ENCODE measurements around the gene SPDEF. TPM values are rescaled to one million over a fixed set of nuclear protein-coding genes. Genes with fewer than 3 reads are reported as not detected.
A peak's percentile ranks its signal among the peaks of the same experiment; 100 is the strongest.

Gene SPDEF
- polyA plus RNA-seq, 3 donors, result 0.05 TPM; not detected in 2

DNA sequence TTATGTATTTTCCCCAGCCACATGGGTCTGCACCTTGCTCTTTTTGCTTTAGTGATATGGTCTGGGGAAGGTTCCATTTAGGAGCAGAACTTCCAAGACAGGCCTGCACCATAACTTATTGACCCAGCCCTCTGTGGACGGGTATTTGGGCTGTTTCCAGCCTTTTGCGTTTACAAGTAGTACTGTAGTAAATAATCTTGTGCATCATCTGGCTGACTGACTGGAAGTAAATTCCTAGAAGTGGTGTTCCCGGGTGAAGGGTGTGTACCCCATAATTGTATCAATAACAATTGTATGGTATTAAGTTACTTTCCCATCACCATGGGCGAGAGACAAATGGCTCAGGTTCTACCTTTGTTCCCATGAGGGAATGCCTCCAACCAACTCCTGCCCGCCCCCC is 31.6 kb downstream of the SPDEF start:
- intact Hi-C loops (cut with micrococcal nuclease), result no loop called here
- no peak overlapping the region for H3K4me2 ChIP-seq (replicated peaks; ENCODE audit: extremely low read depth, low read length, poor library complexity, severe bottlenecking)
- H3K27ac Mint-ChIP-seq, result no peak overlapping the region

DNA sequence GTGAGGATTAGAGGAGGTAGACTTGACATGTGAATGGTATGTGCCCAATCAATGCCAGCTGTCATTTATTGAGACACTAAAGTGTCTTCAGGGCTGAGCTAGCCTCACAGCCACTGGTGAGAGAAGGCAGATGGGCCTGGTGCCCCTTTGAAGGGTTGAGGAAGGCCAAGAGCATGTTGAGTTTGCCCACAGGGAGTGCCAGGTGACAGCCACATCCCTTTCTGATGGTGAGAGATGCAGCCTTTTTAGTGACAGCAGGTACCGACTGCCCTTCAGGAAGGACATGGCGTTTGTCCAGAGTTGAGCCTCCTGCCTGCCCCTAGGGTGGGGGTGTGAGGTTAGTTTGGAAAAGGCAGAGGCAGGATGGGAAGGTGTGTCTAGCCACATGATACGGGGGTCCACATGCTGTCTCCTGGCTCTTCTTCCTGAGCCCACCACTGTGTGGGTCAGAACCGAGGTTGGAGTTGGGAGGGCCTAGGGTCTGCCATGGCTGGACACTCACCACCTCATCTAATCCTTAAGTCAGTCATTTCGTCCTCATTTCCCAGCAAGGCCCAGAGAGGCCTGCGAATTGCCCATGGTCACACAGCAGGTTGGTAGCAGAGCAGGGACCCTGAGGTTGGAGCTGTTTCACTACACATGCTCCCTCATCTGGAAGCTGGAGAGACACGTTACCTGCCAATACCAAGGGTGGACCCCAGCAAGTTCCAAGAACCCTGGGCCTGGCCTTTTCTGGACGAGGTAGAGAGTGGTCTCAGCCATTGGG is 32.5 kb downstream of the SPDEF start:
- Histone ChIP-seq H3K27me3 (ENCODE audit: control insufficient read depth in 2 of 2, insufficient read depth in 2 of 2, low read length in 2 of 2) (no peaks in the 10 kb centered on the region), H4K20me1 (ENCODE audit: insufficient read depth, low read length) (no peaks in the 10 kb centered on the region), H3K4me1 (ENCODE audit: control insufficient read depth in 1 of 2, insufficient read depth in 2 of 2, low read length in 2 of 2) (peaks cover 7 to 8% of the 10 kb centered on the region in 2 donors), H3K9me3 (replicated peaks in 1 of 2; ENCODE audit: control insufficient read depth in 1 of 2, insufficient read depth in 1 of 2, low read length in 2 of 2) (no peaks in the 10 kb centered on the region), H3K4me3 (replicated peaks in 1 of 3; ENCODE audit: low read depth in 2 of 3, low read length in 3 of 3) (no peak overlapping the region), H3K27ac (ENCODE audit: low read depth in 1 of 2, low read length in 2 of 2) (no peak overlapping the region), H3K9ac (ENCODE audit: insufficient read depth, low read length, poor library complexity, severe bottlenecking) (no peak overlapping the region), H3K36me3 (replicated peaks in 1 of 2; ENCODE audit: control insufficient read depth in 1 of 2, insufficient read depth in 2 of 2, low read length in 2 of 2) (no peaks in the 10 kb centered on the region), H3K79me2 (ENCODE audit: insufficient read depth, low read length) (no peaks in the 10 kb centered on the region), H2AFZ (ENCODE audit: insufficient read depth, low read depth, low read length, poor library complexity, severe bottlenecking) (no peak overlapping the region), H3K4me2 (replicated peaks; ENCODE audit: extremely low read depth, low read length, poor library complexity, severe bottlenecking) (no peak overlapping the region)
- WGBS (ENCODE audit: insufficient coverage), result 95% methylated on average over 7 of the region's 8 CpGs
- H3K27ac Mint-ChIP-seq, result peak overlapping the region in 1 of 7 donors; percentile 31
- DNase-seq, result no peak
- intact Hi-C loops (cut with micrococcal nuclease), result no loop called here
- H3K4me1 Mint-ChIP-seq, result peaks cover 10% of the 10 kb centered on the region
- H3K36me3 Mint-ChIP-seq, result no peaks in the 10 kb centered on the region
- no peaks in the 10 kb centered on the region for H3K9me3 Mint-ChIP-seq
- H3K27me3 Mint-ChIP-seq (ENCODE audit: low read depth in 3 of 3), result peaks cover 2 to 9% (median 5%) of the 10 kb centered on the region in 3 donors
- no peak overlapping the region for H3K4me3 Mint-ChIP-seq
- TF ChIP-seq, protein P1, sequence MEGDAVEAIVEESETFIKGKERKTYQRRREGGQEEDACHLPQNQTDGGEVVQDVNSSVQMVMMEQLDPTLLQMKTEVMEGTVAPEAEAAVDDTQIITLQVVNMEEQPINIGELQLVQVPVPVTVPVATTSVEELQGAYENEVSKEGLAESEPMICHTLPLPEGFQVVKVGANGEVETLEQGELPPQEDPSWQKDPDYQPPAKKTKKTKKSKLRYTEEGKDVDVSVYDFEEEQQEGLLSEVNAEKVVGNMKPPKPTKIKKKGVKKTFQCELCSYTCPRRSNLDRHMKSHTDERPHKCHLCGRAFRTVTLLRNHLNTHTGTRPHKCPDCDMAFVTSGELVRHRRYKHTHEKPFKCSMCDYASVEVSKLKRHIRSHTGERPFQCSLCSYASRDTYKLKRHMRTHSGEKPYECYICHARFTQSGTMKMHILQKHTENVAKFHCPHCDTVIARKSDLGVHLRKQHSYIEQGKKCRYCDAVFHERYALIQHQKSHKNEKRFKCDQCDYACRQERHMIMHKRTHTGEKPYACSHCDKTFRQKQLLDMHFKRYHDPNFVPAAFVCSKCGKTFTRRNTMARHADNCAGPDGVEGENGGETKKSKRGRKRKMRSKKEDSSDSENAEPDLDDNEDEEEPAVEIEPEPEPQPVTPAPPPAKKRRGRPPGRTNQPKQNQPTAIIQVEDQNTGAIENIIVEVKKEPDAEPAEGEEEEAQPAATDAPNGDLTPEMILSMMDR (IDR thresholded peaks at IDR 0.05), result no peak

More for the DNA sequence above, 31.6 kb downstream of the SPDEF start:
- DNase-seq, result no peak
- Mint-ChIP-seq H3K36me3 (no peaks in the 10 kb centered on the region), H3K4me3 (no peak overlapping the region), H3K9me3 (no peaks in the 10 kb centered on the region), H3K27me3 (ENCODE audit: low read depth in 3 of 3) (peaks cover 2 to 9% (median 3%) of the 10 kb centered on the region in 3 donors), H3K4me1 (peaks cover 10% of the 10 kb centered on the region)
- H3K36me3 ChIP-seq (replicated peaks in 1 of 2; ENCODE audit: control insufficient read depth in 1 of 2, insufficient read depth in 2 of 2, low read length in 2 of 2), result no peaks in the 10 kb centered on the region
- H3K9me3 ChIP-seq (replicated peaks in 1 of 2; ENCODE audit: control insufficient read depth in 1 of 2, insufficient read depth in 1 of 2, low read length in 2 of 2), result no peaks in the 10 kb centered on the region
- peaks cover 7 to 8% of the 10 kb centered on the region in 2 donors for H3K4me1 ChIP-seq (ENCODE audit: control insufficient read depth in 1 of 2, insufficient read depth in 2 of 2, low read length in 2 of 2)
- WGBS (ENCODE audit: insufficient coverage), result no CpG with 5 or more reads among the region's 5 CpGs
- H2AFZ ChIP-seq (ENCODE audit: insufficient read depth, low read depth, low read length, poor library complexity, severe bottlenecking), result no peak overlapping the region
- no peaks in the 10 kb centered on the region for H3K27me3 ChIP-seq (ENCODE audit: control insufficient read depth in 2 of 2, insufficient read depth in 2 of 2, low read length in 2 of 2)
- no peaks in the 10 kb centered on the region for H4K20me1 ChIP-seq (ENCODE audit: insufficient read depth, low read length)
- H3K79me2 ChIP-seq (ENCODE audit: insufficient read depth, low read length), result no peaks in the 10 kb centered on the region
- no peak overlapping the region for H3K4me3 ChIP-seq (replicated peaks in 1 of 3; ENCODE audit: low read depth in 2 of 3, low read length in 3 of 3)
- no peak overlapping the region for H3K9ac ChIP-seq (ENCODE audit: insufficient read depth, low read length, poor library complexity, severe bottlenecking)
- TF ChIP-seq, protein P1 (IDR thresholded peaks at IDR 0.05), result no peak
- no peak overlapping the region for H3K27ac ChIP-seq (ENCODE audit: low read depth in 1 of 2, low read length in 2 of 2)

Data from CD14-positive monocyte (primary cell).